VCaP (cell line): ENCODE results near the gene SYNM.

Experiments used
- H3K27ac ChIP-seq: fragments of 450-650 bp; 2 replicates; pipeline ENCODE4 v1.5.1; 2017
- CTCF ChIP-seq: fragments of 450-650 bp; conservative IDR thresholded peaks from 2 replicates; pipeline ENCODE4 v1.5.1; 2017; ENCODE audit warnings: mild to moderate bottlenecking, moderate library complexity

The SYNM gene

GRCh38 chr15:99137111-99137546 is 32.2 kb downstream of the SYNM start:
- TF ChIP-seq CTCF, result no peak
- H3K27ac ChIP-seq, result peak overlapping the region; percentile 59

DNA sequence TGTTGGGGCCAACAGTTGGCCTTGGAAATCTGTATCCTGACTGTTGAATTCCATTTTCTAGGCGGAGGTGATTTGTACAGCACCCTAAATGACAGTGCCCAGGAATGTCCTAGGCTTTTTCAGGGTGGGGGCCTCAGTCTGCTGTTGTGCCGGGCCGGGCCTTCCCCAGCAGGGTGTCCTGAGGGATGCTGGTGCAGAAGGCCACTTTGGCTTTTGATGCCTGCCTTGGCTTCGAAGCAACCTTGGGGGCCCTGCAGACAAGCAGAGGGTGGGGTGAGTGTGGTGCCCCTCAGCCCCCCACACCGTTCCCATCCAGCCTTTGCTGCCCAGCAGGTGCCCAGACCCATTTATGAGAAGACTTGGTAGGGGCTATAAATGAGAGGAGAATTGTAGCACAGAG is 33.0 kb downstream of the SYNM start:
- peak overlapping the region; percentile 59 for H3K27ac ChIP-seq
- no peak for TF ChIP-seq CTCF

GRCh38 chr15:99138491-99138982 is 33.7 kb downstream of the SYNM start:
- no peak for TF ChIP-seq CTCF
- H3K27ac ChIP-seq, result peak overlapping the region; percentile 2; the same call in 1 of the 2 replicates

GRCh38 chr15:99139276-99139675 is 34.4 kb downstream of the SYNM start:
- TF ChIP-seq CTCF, result no peak
- no peak overlapping the region for H3K27ac ChIP-seq

GRCh38 chr15:99140590-99140989 is 35.7 kb downstream of the SYNM start:
- no peak overlapping the region for H3K27ac ChIP-seq
- no peak for TF ChIP-seq CTCF

DNA sequence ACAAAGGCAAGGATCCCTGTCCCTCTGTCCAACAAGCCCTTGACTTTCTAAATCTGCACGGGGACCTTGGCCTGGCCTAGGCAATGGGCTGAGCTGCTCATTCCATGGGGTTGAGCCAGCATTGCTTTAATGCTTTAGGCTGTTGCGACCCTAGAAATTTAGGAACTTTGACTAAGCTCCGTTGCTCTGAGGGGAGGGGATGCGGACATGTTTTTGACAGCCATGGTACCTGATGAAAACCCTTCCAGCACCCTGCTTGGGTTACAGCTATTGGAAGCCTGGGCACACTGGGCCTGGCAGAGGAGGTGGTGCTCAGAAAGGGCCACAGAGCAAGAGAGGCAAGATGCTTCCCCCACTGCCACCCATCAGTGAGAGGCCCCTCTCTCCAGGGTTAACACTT is 37.1 kb downstream of the SYNM start:
- peak overlapping the region; percentile 76; the same call in 1 of the 2 replicates for H3K27ac ChIP-seq
- TF ChIP-seq CTCF, result no peak

DNA sequence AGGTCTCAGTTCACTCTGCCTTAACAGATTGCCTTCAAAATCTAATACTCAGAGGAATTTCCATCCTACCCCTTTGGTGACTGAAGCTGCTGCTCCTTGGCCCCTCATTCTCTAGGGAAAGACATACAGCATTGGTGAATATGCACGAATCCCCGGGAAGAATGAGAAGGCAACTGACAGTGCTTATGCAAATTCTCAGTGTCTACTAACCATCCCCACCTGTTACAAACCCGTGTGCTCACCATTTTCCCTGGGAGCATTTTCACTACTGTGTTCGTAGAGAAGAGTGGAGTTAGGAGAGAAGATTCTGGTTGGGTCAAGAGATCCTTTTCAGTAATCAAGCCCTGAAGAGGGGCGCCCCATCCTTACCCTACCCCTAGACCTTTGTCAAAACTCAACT is 37.7 kb downstream of the SYNM start:
- H3K27ac ChIP-seq, result peak overlapping the region; percentile 76
- TF ChIP-seq CTCF, result no peak
